Motor neuron (in vitro differentiated cells): ENCODE data around the gene CELSR3. TPM values are rescaled to one million over a fixed set of nuclear protein-coding genes. Genes with fewer than 3 reads are reported as not detected.

Experiments used
- ATAC-seq, 8 experiments: fragments of 200-7000 bp; cut with Tn5 transposase; replicated peaks in 6 of 8; 2 replicates each; pipeline ENCODE4 v1.8.0; 2021; ENCODE audit warnings: mild to moderate bottlenecking in 8 of 8, moderate library complexity in 8 of 8
- H3K27ac ChIP-seq, 2 donors: fragments of 250-450 bp; sonication (Bioruptor Pico); 2 replicates each; pipeline ENCODE4 v1.9.0; 2021; ENCODE audit warnings: antibody characterized with exemption in 2 of 2, mild to moderate bottlenecking in 2 of 2, moderate library complexity in 1 of 2
- H3K4me1 ChIP-seq, 2 donors: fragments of 250-450 bp; sonication (Bioruptor Pico); replicated peaks in 1 of 2; 2 replicates each; pipeline ENCODE4 v1.6.1; 2021; ENCODE audit warnings: antibody characterized with exemption in 2 of 2, mild to moderate bottlenecking in 2 of 2, moderate library complexity in 1 of 2
- H3K4me3 ChIP-seq, 5 donors: fragments of 250-450 bp; sonication (Bioruptor Pico); 2 replicates each; pipeline ENCODE4 v1.9.0; 2021; ENCODE audit warnings: antibody characterized with exemption in 5 of 5, mild to moderate bottlenecking in 5 of 5, moderate library complexity in 4 of 5
- WGBS, 10 experiments: fragments of 450-650 bp; shearing (Covaris generic); methylation state at CpG; one replicate each; pipeline ENCODE4 v1.0.0; 2022; 5-methylcytosine and 5-hydroxymethylcytosine counted together
- in situ Hi-C, 9 experiments: fragments of 400-800 bp; cut with MboI; loops; one replicate each; pipeline ENCODE4 v1.15.0; 2021; ENCODE audit warnings: low sequenced_read_pairs in 9 of 9, low pct_unique_long_range_greater_than_20kb in 2 of 9; ENCODE audit not compliant: unreplicated experiment in 9 of 9
- total RNA-seq, 8 experiments: library from RNA; unstranded; fragments of 300-600 nt; gene quantifications; 2 replicates each; pipeline versions ENCODE4 v1.2.3 to v1.2.4, GENCODE V29; 2022

The CELSR3 gene
- total RNA-seq, 8 experiments from 2014 or later: 0.97 to 53.4 (median 23.0) TPM

GRCh38 chr3:48633743-48634142 lies 28.9 kb downstream of the CELSR3 start:
- Histone ChIP-seq H3K4me3 (no peak overlapping the region), H3K4me1 (peaks cover 10 to 15% of the 10 kb centered on the region in 2 donors), H3K27ac (no peak overlapping the region)
- WGBS, 10 experiments: no CpG with 5 or more reads among the region's 2 CpGs
- ATAC-seq: no peak
- in situ Hi-C loops: no loop called here

GRCh38 chr3:48633256-48633655 lies 29.4 kb downstream of the CELSR3 start:
- H3K4me1 ChIP-seq: peaks cover 10 to 15% of the 10 kb centered on the region in 2 donors
- no peak overlapping the region for H3K4me3 ChIP-seq
- 96 to 100% methylated on average over 4 to 5 of the region's 15 CpGs; no CpG with 5 or more reads in 8 of the 10 experiments for WGBS, 10 experiments
- in situ Hi-C loops: no loop called here
- no peak for ATAC-seq
- H3K27ac ChIP-seq: no peak overlapping the region

- Histone ChIP-seq H3K27ac (no peak overlapping the region), H3K4me3 (no peak overlapping the region), H3K4me1 (peaks cover 10 to 15% of the 10 kb centered on the region in 2 donors)
- ATAC-seq: no peak
- 95 to 100% methylated on average over 4 to 5 of the region's 22 CpGs; no CpG with 5 or more reads in 8 of the 10 experiments for WGBS, 10 experiments
- in situ Hi-C loops: no loop called here
Measured at GRCh38 chr3:48631516-48632448, 30.9 kb downstream of the CELSR3 start.

GRCh38 chr3:48630833-48631232 lies 31.9 kb downstream of the CELSR3 start:
- no peak for ATAC-seq
- peaks cover 5 to 7% of the 10 kb centered on the region in 2 donors for H3K4me1 ChIP-seq
- in situ Hi-C loops: no loop called here
- WGBS, 10 experiments: 100% methylated on average over 1 to 4 of the region's 12 CpGs; no CpG with 5 or more reads in 7 of the 10 experiments
- H3K4me3 ChIP-seq: no peak overlapping the region
- no peak overlapping the region for H3K27ac ChIP-seq

GRCh38 chr3:48630407-48630806 lies 32.3 kb downstream of the CELSR3 start:
- peaks cover 5% of the 10 kb centered on the region in 2 donors for H3K4me1 ChIP-seq
- WGBS, 10 experiments: 80 to 100% (median 93%) methylated on average over 1 to 5 of the region's 8 CpGs; no CpG with 5 or more reads in 5 of the 10 experiments
- no peak overlapping the region for H3K27ac ChIP-seq
- in situ Hi-C loops: no loop called here
- no peak overlapping the region for H3K4me3 ChIP-seq
- ATAC-seq: no peak

- ATAC-seq: no peak
- Histone ChIP-seq H3K4me3 (no peak overlapping the region), H3K4me1 (peaks cover 5% of the 10 kb centered on the region in 2 donors), H3K27ac (no peak overlapping the region)
- in situ Hi-C loops: no loop called here
- 85 to 100% (median 94%) methylated on average over 1 to 6 of the region's 12 CpGs; no CpG with 5 or more reads in 6 of the 10 experiments for WGBS, 10 experiments
Measured at GRCh38 chr3:48629894-48630293, 32.8 kb downstream of the CELSR3 start.

GRCh38 chr3:48628277-48629017 lies 34.2 kb downstream of the CELSR3 start:
- in situ Hi-C loops: no loop called here
- 94 to 100% (median 100%) methylated on average over 1 to 5 of the region's 13 CpGs; no CpG with 5 or more reads in 6 of the 10 experiments for WGBS, 10 experiments
- no peak overlapping the region for H3K4me3 ChIP-seq
- no peak for ATAC-seq
- no peak overlapping the region for H3K27ac ChIP-seq
- no peaks in the 10 kb centered on the region for H3K4me1 ChIP-seq

GRCh38 chr3:48625600-48625999 lies 37.1 kb downstream of the CELSR3 start:
- WGBS, 10 experiments: 83 to 100% methylated on average over 2 to 3 of the region's 6 CpGs; no CpG with 5 or more reads in 8 of the 10 experiments

GRCh38 chr3:48624767-48625166 lies 37.9 kb downstream of the CELSR3 start:
- Histone ChIP-seq H3K27ac (no peak overlapping the region), H3K4me1 (no peaks in the 10 kb centered on the region), H3K4me3 (no peak overlapping the region)
- in situ Hi-C loops: no loop called here
- WGBS, 10 experiments: 85 to 100% (median 89%) methylated on average over 1 to 6 of the region's 10 CpGs; no CpG with 5 or more reads in 3 of the 10 experiments
- no peak for ATAC-seq

More at GRCh38 chr3:48625600-48625999, 37.1 kb downstream of the CELSR3 start:
- Histone ChIP-seq H3K4me1 (no peaks in the 10 kb centered on the region), H3K4me3 (no peak overlapping the region), H3K27ac (no peak overlapping the region)
- in situ Hi-C loops: no loop called here
- no peak for ATAC-seq

GRCh38 chr3:48623851-48624547 lies 38.7 kb downstream of the CELSR3 start:
- in situ Hi-C loops: no loop called here
- Histone ChIP-seq H3K27ac (no peak overlapping the region), H3K4me3 (no peak overlapping the region), H3K4me1 (no peaks in the 10 kb centered on the region)
- ATAC-seq: peak in 1 of 8 experiments; percentile 36
- WGBS, 10 experiments: 60 to 100% (median 92%) methylated on average over 1 to 3 of the region's 6 CpGs; no CpG with 5 or more reads in 2 of the 10 experiments

- no peak within 1 kb of the TSS for H3K27ac ChIP-seq
- ATAC-seq: peak in 3 of 8 experiments; percentile 6 to 9 (median 9)
- in situ Hi-C loops: no loop called here
- no peak within 1 kb of the TSS for H3K4me3 ChIP-seq
- H3K4me1 ChIP-seq: no peaks in the 10 kb centered on the region
- WGBS, 10 experiments: 96 to 100% (median 100%) methylated on average over 2 to 4 of the region's 19 CpGs; no CpG with 5 or more reads in 6 of the 10 experiments
Measured at GRCh38 chr3:48621461-48621869, 41.2 kb downstream of the CELSR3 start, which contains the start of gene TMEM89. Gene TMEM89 (minus strand): TSS chr3:48621769. CDS start chr3:48621756, 13 bp downstream.
